GM19239 (cell line): Measurements from ENCODE around the gene GLIS2.

Source experiments
- DNase-seq: peaks from one replicate; pipeline ENCODE4 v3.0.0; 2011; ENCODE audit warnings: low spot score; ENCODE audit not compliant: insufficient read length
- FAIRE-seq: peaks from 2 replicates; lab custom pipeline; 2011; peaks lifted over from hg19 to GRCh38; lab: Jason Lieb, UNC

The GLIS2 gene

GRCh38 chr16:4295581-4295980, 20.3 kb upstream of the GLIS2 start:
- no peak for FAIRE-seq
- no peak for DNase-seq

GRCh38 chr16:4297480-4297879, 18.4 kb upstream of the GLIS2 start:
- FAIRE-seq (no peak), DNase-seq (no peak)

GRCh38 chr16:4298761-4299522, 16.9 kb upstream of the GLIS2 start:
- FAIRE-seq (no peak), DNase-seq (no peak)

- DNase-seq: no peak
- no peak for FAIRE-seq
Observed at GRCh38 chr16:4301177-4301576, 14.7 kb upstream of the GLIS2 start.

GRCh38 chr16:4301968-4302367, 13.9 kb upstream of the GLIS2 start:
- DNase-seq: no peak
- no peak for FAIRE-seq

GRCh38 chr16:4303973-4304372, 11.9 kb upstream of the GLIS2 start:
- no peak for FAIRE-seq

GRCh38 chr16:4306470-4307214, 9.2 kb upstream of the GLIS2 start:
- FAIRE-seq: peak; percentile 39

More at GRCh38 chr16:4303973-4304372, 11.9 kb upstream of the GLIS2 start:
- DNase-seq: no peak

GRCh38 chr16:4307215-4308037, 8.4 kb upstream of the GLIS2 start:
- DNase-seq (peak; percentile 88), FAIRE-seq (no peak)

More at GRCh38 chr16:4306470-4307214, 9.2 kb upstream of the GLIS2 start:
- DNase-seq: peak; percentile 50

- no peak for FAIRE-seq
- no peak for DNase-seq
Observed at GRCh38 chr16:4309102-4309832, 6.6 kb upstream of the GLIS2 start.

- no peak for FAIRE-seq
- no peak for DNase-seq
Observed at GRCh38 chr16:4309833-4310266, 6.0 kb upstream of the GLIS2 start.

- FAIRE-seq (peak; percentile 58), DNase-seq (peak; percentile 95)
Observed at GRCh38 chr16:4313563-4314531, 2.0 kb upstream of the GLIS2 start.

- DNase-seq (no peak), FAIRE-seq (peak; percentile 75)
Observed at GRCh38 chr16:4314532-4315185, 1.2 kb upstream of the GLIS2 start.

- DNase-seq: no peak
- FAIRE-seq: no peak
Observed at GRCh38 chr16:4316108-4316863, 419 bp downstream of the GLIS2 start.

- FAIRE-seq (no peak), DNase-seq (no peak)
Observed at GRCh38 chr16:4316864-4317531, 1.1 kb downstream of the GLIS2 start.

- FAIRE-seq: no peak
- no peak for DNase-seq
Observed at GRCh38 chr16:4317532-4318450, 1.9 kb downstream of the GLIS2 start.

GRCh38 chr16:4318451-4318910, 2.6 kb downstream of the GLIS2 start:
- FAIRE-seq (no peak), DNase-seq (no peak)
